Stimulated activated CD4-positive, alpha-beta T cell treated with anti-CD3 and anti-CD28 coated beads, Interleukin-1b, Interleukin-23, amount 100 ng/mL, for 48 hours (primary cell): ENCODE data around the gene SCN3A.

Source experiments
- DNase-seq: peaks from one replicate; pipeline ENCODE4 v3.0.0-alpha.2; 2020

Gene SCN3A

GRCh38 chr2:165203689-165204559, at the start of gene SCN3A:
Gene SCN3A, minus strand, starts transcription at chr2:165204050. Its CDS starts 27,656 bp downstream, at chr2:165176394.
- DNase-seq: no peak

GRCh38 chr2:165253178-165253577, 49.3 kb upstream of the SCN3A start:
- DNase-seq: no peak

GRCh38 chr2:165251366-165251765, 47.5 kb upstream of the SCN3A start:
- DNase-seq: no peak

- DNase-seq: no peak
These were observed 44.4 kb upstream of the SCN3A start for GRCh38 chr2:165248238-165248637.

GRCh38 chr2:165245081-165245793, 41.4 kb upstream of the SCN3A start:
- DNase-seq: no peak

GRCh38 chr2:165240916-165241315, 37.1 kb upstream of the SCN3A start:
- DNase-seq: no peak

GRCh38 chr2:165239856-165240515, 36.1 kb upstream of the SCN3A start:
- DNase-seq: no peak

- no peak for DNase-seq
These were observed 35.4 kb upstream of the SCN3A start, which contains the start of gene SCN2A for GRCh38 chr2:165239230-165239629. Gene SCN2A, plus strand, starts transcription at chr2:165239414. Its CDS starts 56,410 bp downstream, at chr2:165295824.

GRCh38 chr2:165238295-165238694, 34.4 kb upstream of the SCN3A start:
- DNase-seq: no peak

GRCh38 chr2:165237056-165237455, 33.2 kb upstream of the SCN3A start:
- DNase-seq: no peak

- no peak for DNase-seq
These were observed 23.7 kb upstream of the SCN3A start for GRCh38 chr2:165227571-165227970.

- no peak for DNase-seq
These were observed 21.1 kb upstream of the SCN3A start for GRCh38 chr2:165224941-165225340.

GRCh38 chr2:165219481-165219880, 15.6 kb upstream of the SCN3A start:
- DNase-seq: no peak

- DNase-seq: no peak
These were observed 10.2 kb upstream of the SCN3A start for GRCh38 chr2:165214093-165214492.

GRCh38 chr2:165208094-165208493, 4.2 kb upstream of the SCN3A start:
- no peak for DNase-seq

GRCh38 chr2:165205865-165206264, 2.0 kb upstream of the SCN3A start:
- no peak for DNase-seq

- no peak for DNase-seq
These were observed 1.6 kb downstream of the SCN3A start for GRCh38 chr2:165202239-165202638.

- DNase-seq: no peak
These were observed 5.7 kb downstream of the SCN3A start for GRCh38 chr2:165198181-165198580.

GRCh38 chr2:165197346-165197745, 6.5 kb downstream of the SCN3A start:
- no peak for DNase-seq

- DNase-seq: no peak
These were observed 7.4 kb downstream of the SCN3A start for GRCh38 chr2:165196411-165196810.

GRCh38 chr2:165193178-165193777, 10.6 kb downstream of the SCN3A start:
- no peak for DNase-seq

GRCh38 chr2:165192729-165193128, 11.1 kb downstream of the SCN3A start:
- no peak for DNase-seq

- DNase-seq: no peak
These were observed 12.6 kb downstream of the SCN3A start for GRCh38 chr2:165191096-165191728.
